ENCODE data around the gene PRRC2A.

Gene PRRC2A

DNA sequence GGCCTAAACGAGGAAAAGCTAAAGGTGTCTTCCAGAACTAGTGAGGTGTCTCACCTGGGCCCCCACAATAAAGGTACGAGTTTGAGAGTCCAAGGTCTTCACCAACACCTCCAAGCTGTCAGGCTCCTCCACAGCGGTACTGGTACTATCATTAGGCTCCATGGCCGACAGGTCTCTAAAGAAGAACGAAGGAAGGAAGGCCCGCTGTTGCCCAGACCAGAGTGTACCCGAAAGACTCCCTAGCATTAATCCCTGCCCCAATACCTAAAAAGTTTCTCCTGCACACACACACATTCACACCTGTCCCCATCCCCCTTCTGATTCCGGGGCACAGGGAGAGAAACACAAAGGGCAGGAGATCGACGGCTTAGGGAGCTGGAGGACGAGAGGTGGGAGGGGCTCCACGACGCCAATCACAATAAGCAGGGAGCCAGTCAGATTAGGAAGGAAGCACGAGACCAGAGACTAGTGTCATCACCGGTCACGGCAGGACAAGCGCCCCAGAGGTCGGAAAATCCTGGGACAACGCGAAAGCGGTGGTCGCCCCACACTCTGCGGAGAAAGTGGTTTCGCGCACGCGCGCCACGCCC lies 31.2 kb downstream of the PRRC2A start:
- TF ChIP-seq, protein P1, sequence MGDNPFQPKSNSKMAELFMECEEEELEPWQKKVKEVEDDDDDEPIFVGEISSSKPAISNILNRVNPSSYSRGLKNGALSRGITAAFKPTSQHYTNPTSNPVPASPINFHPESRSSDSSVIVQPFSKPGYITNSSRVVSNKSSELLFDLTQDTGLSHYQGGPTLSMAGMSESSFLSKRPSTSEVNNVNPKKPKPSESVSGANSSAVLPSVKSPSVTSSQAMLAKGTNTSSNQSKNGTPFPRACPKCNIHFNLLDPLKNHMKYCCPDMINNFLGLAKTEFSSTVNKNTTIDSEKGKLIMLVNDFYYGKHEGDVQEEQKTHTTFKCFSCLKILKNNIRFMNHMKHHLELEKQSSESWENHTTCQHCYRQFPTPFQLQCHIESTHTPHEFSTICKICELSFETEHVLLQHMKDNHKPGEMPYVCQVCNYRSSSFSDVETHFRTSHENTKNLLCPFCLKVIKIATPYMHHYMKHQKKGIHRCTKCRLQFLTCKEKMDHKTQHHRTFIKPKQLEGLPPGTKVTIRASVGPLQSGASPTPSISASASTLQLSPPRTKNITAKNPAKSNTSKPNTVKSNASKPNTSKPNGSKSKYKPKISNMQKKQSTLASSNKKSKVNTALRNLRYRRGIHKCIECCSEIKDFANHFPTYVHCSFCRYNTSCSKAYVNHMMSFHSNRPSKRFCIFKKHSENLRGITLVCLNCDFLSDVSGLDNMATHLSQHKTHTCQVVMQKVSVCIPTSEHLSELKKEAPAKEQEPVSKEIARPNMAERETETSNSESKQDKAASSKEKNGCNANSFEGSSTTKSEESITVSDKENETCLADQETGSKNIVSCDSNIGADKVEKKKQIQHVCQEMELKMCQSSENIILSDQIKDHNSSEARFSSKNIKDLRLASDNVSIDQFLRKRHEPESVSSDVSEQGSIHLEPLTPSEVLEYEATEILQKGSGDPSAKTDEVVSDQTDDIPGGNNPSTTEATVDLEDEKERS (tag by site-specific recombination; IDR thresholded peaks at IDR 0.05): no peak
- TF ChIP-seq ZNF707 (tag by site-specific recombination; IDR thresholded peaks at IDR 0.05) (no peak), ZNF112 (tag by site-specific recombination; IDR thresholded peaks at IDR 0.05) (no peak), ZNF146 (tag by site-specific recombination; IDR thresholded peaks at IDR 0.05) (no peak), ZBTB20 (tag by site-specific recombination; IDR thresholded peaks at IDR 0.05) (peak; percentile 85; the same call in 1 of the 2 replicates), ZNF10 (tag by site-specific recombination; IDR thresholded peaks at IDR 0.05) (no peak), KLF10 (tag by site-specific recombination; IDR thresholded peaks at IDR 0.05) (no peak), ZBTB21 (tag by site-specific recombination; IDR thresholded peaks at IDR 0.05) (no peak), ZBTB48 (tag by site-specific recombination; IDR thresholded peaks at IDR 0.05) (peak; percentile 88), ZNF366 (tag by site-specific recombination; conservative IDR thresholded peaks at IDR 0.05) (0 out of 2 replicates have a peak, but pooled peaks have one; percentile 30), ZNF274 (IDR thresholded peaks at IDR 0.05; ENCODE audit: low read length) (no peak), ZNF274 (tag by site-specific recombination; IDR thresholded peaks at IDR 0.05; ENCODE audit: borderline replicate concordance) (no peak), ZNF777 (tag by site-specific recombination; IDR thresholded peaks at IDR 0.05; ENCODE audit: borderline replicate concordance) (no peak)
- TF ChIP-seq, protein P2, sequence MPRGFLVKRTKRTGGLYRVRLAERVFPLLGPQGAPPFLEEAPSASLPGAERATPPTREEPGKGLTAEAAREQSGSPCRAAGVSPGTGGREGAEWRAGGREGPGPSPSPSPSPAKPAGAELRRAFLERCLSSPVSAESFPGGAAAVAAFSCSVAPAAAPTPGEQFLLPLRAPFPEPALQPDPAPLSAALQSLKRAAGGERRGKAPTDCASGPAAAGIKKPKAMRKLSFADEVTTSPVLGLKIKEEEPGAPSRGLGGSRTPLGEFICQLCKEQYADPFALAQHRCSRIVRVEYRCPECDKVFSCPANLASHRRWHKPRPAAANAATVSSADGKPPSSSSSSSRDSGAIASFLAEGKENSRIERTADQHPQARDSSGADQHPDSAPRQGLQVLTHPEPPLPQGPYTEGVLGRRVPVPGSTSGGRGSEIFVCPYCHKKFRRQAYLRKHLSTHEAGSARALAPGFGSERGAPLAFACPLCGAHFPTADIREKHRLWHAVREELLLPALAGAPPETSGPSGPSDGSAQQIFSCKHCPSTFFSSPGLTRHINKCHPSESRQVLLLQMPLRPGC (tag by site-specific recombination; IDR thresholded peaks at IDR 0.05): no peak
- TF ChIP-seq, protein P3, sequence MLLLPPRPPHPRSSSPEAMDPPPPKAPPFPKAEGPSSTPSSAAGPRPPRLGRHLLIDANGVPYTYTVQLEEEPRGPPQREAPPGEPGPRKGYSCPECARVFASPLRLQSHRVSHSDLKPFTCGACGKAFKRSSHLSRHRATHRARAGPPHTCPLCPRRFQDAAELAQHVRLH (tag by site-specific recombination; IDR thresholded peaks at IDR 0.05): no peak
- CTCF ChIA-PET: interaction anchor here (0.7 to 2.4 kb wide), 9 partner anchors 9 to 154 kb away, joined by 3 to 16 read pairs (median 3); partner anchors contain the start of genes C6orf47 and GPANK1

DNA sequence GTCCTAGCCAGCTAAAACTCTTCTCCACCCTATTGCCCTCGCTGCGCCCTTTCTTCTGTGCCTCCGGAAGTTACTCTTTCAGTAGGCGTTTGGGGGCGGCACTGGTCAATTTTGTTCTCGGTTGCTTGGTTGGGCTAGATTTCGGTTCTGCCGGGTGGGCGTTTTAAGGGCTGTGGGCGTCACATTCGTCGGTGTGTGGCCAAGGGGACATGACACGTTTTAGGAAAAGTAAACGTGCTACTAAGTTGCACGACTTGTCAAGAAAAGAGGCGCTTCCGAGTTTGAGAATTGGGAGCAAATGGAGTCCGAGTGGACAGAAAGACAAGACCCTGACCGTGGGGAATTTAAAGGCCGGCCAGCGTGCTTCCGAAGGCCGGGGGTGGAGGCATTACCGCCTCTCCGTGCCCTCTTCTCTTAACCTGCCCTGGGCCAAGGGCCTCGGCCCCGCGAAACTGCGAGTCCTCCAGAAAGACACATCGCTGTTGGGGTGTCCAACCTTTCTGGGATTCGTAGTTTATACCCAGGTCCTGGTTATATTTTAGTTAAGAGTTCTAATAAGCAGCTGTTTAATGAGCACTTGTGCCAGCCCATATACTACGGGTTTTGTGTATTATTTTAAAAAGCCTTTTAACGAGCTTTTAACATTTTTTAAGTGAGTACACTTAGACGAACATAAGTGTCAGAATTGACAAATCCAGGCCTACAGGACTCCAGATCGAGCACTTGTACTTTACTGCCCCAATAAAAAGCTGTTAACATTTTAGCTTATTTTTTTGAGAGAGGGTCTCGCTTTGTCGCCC lies 32.6 kb downstream of the PRRC2A start:
- Histone ChIP-seq H3K9me3 (ENCODE audit: control insufficient read depth, insufficient read depth, low read depth, low read length) (no peaks in the 10 kb centered on the region), H3K27ac (ENCODE audit: extremely low read depth, low read depth, low read length) (peak overlapping the region; percentile 87), H3K36me3 (ENCODE audit: control insufficient read depth in 2 of 2, insufficient read depth in 1 of 2, low read length in 2 of 2) (peaks cover 27 to 57% of the 10 kb centered on the region in 2 experiments; a peak in 2 of 3 replicates), H3K4me3 (ENCODE audit: low read depth, low read length) (peak overlapping the region; percentile 85), H3K4me1 (ENCODE audit: control insufficient read depth, insufficient read depth, low read length) (0 out of 2 replicates have a peak, but pooled peaks cover 6% of the 10 kb centered on the region)
- CTCF ChIA-PET: interaction anchor here (0.5 to 2.5 kb wide), 12 partner anchors 8 to 263 kb away, joined by 3 to 16 read pairs (median 4); partner anchors contain the start of genes ATP6V1G2, C6orf47 and GPANK1
- POLR2A ChIA-PET: interaction anchor here (0.5 to 7.7 kb wide), 27 partner anchors 10 to 1319 kb away, joined by 3 to 180 read pairs (median 7); partner anchors contain the start of genes ABHD16A, ATP6V1G2, C6orf47 and CLIC1
- TF ChIP-seq ZNF10 (tag by site-specific recombination; IDR thresholded peaks at IDR 0.05) (no peak), ZNF670 (tag by site-specific recombination; IDR thresholded peaks at IDR 0.05; ENCODE audit: low read depth) (no peak), ZNF133 (tag by site-specific recombination; IDR thresholded peaks at IDR 0.05) (no peak), ZNF654 (tag by site-specific recombination; IDR thresholded peaks at IDR 0.05; ENCODE audit: low read depth) (peak; percentile 2; the same call in 1 of the 2 replicates), HOXA7 (CRISPR knock-in tag; IDR thresholded peaks at IDR 0.05; ENCODE audit: borderline replicate concordance) (no peak)
- TF ChIP-seq, protein P4, sequence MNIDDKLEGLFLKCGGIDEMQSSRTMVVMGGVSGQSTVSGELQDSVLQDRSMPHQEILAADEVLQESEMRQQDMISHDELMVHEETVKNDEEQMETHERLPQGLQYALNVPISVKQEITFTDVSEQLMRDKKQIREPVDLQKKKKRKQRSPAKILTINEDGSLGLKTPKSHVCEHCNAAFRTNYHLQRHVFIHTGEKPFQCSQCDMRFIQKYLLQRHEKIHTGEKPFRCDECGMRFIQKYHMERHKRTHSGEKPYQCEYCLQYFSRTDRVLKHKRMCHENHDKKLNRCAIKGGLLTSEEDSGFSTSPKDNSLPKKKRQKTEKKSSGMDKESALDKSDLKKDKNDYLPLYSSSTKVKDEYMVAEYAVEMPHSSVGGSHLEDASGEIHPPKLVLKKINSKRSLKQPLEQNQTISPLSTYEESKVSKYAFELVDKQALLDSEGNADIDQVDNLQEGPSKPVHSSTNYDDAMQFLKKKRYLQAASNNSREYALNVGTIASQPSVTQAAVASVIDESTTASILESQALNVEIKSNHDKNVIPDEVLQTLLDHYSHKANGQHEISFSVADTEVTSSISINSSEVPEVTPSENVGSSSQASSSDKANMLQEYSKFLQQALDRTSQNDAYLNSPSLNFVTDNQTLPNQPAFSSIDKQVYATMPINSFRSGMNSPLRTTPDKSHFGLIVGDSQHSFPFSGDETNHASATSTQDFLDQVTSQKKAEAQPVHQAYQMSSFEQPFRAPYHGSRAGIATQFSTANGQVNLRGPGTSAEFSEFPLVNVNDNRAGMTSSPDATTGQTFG (tag by site-specific recombination; IDR thresholded peaks at IDR 0.05; ENCODE audit: borderline replicate concordance): no peak
- TF ChIP-seq, protein P5, sequence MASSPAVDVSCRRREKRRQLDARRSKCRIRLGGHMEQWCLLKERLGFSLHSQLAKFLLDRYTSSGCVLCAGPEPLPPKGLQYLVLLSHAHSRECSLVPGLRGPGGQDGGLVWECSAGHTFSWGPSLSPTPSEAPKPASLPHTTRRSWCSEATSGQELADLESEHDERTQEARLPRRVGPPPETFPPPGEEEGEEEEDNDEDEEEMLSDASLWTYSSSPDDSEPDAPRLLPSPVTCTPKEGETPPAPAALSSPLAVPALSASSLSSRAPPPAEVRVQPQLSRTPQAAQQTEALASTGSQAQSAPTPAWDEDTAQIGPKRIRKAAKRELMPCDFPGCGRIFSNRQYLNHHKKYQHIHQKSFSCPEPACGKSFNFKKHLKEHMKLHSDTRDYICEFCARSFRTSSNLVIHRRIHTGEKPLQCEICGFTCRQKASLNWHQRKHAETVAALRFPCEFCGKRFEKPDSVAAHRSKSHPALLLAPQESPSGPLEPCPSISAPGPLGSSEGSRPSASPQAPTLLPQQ (tag by site-specific recombination; IDR thresholded peaks at IDR 0.05): 0 out of 2 replicates have a peak, but pooled peaks have one; percentile 13

More for the DNA sequence above, 31.2 kb downstream of the PRRC2A start:
- H3K27ac ChIP-seq (ENCODE audit: extremely low read depth, low read depth, low read length): peak overlapping the region; percentile 87
- H3K36me3 ChIP-seq (ENCODE audit: control insufficient read depth in 2 of 2, insufficient read depth in 1 of 2, low read length in 2 of 2): peaks cover 39 to 58% of the 10 kb centered on the region in 2 experiments
- 0 out of 2 replicates have a peak, but pooled peaks cover 6% of the 10 kb centered on the region for H3K4me1 ChIP-seq (ENCODE audit: control insufficient read depth, insufficient read depth, low read length)
- POLR2A ChIA-PET: interaction anchor here (0.6 to 7.7 kb wide), 20 partner anchors 9 to 212 kb away, joined by 3 to 180 read pairs (median 8); partner anchors contain the start of genes ABHD16A, ATP6V1G2, C6orf47 and CLIC1
- no peaks in the 10 kb centered on the region for H3K9me3 ChIP-seq (ENCODE audit: control insufficient read depth, insufficient read depth, low read depth, low read length)
- peak overlapping the region; percentile 85 for H3K4me3 ChIP-seq (ENCODE audit: low read depth, low read length)
